RWPE2 (cell line): ENCODE measurements around the gene TFPT.

Experiments used
- ATAC-seq: fragments of 200-7000 bp; cut with Tn5 transposase; 3 replicates; pipeline ENCODE4 v1.9.1; 2021; ENCODE audit warnings: low read depth
- DNase-seq: peaks from one replicate; pipeline ENCODE4 v3.0.0-alpha.2; 2020; ENCODE audit warnings: low spot score
- H3K27ac ChIP-seq: fragments of 450-650 bp; 2 replicates; pipeline ENCODE4 v1.5.1; 2017; ENCODE audit warnings: mild to moderate bottlenecking; ENCODE audit not compliant: poor library complexity, severe bottlenecking
- H3K27me3 ChIP-seq: fragments of 250-450 bp; sonication (Bioruptor Pico); 2 replicates; pipeline ENCODE4 v1.5.1; 2021; ENCODE audit warnings: mild to moderate bottlenecking, moderate library complexity; ENCODE audit not compliant: insufficient read depth, poor library complexity, severe bottlenecking
- H3K36me3 ChIP-seq: fragments of 250-450 bp; sonication (Bioruptor Pico); 2 replicates; pipeline ENCODE4 v1.5.1; 2020; ENCODE audit warnings: low read depth, mild to moderate bottlenecking, moderate library complexity
- H3K4me1 ChIP-seq: fragments of 250-450 bp; sonication (Bioruptor Pico); 2 replicates; pipeline ENCODE4 v1.5.1; 2021; ENCODE audit warnings: mild to moderate bottlenecking, moderate library complexity; ENCODE audit not compliant: insufficient read depth, poor library complexity, severe bottlenecking
- H3K4me3 ChIP-seq: fragments of 250-450 bp; sonication (Bioruptor Pico); 2 replicates; pipeline ENCODE4 v1.5.1; 2021; ENCODE audit warnings: mild to moderate bottlenecking, moderate library complexity; ENCODE audit not compliant: severe bottlenecking
- H3K9me3 ChIP-seq: fragments of 250-450 bp; sonication (Bioruptor Pico); 2 replicates; pipeline ENCODE4 v1.5.1; 2021; ENCODE audit warnings: mild to moderate bottlenecking, moderate library complexity; ENCODE audit not compliant: severe bottlenecking
- CTCF ChIP-seq: fragments of 450-650 bp; IDR thresholded peaks from one replicate; pipeline ENCODE4 v1.5.1; 2017; ENCODE audit warnings: mild to moderate bottlenecking, moderate library complexity; ENCODE audit not compliant: poor library complexity, severe bottlenecking

The TFPT gene

GRCh38 chr19:54153731-54154326 is 38.4 kb upstream of the TFPT start:
- Histone ChIP-seq H3K4me3 (no peak overlapping the region), H3K27me3 (no peaks in the 10 kb centered on the region), H3K4me1 (no peaks in the 10 kb centered on the region), H3K9me3 (no peaks in the 10 kb centered on the region), H3K36me3 (peaks cover 95% of the 10 kb centered on the region), H3K27ac (no peak overlapping the region)
- ATAC-seq (no peak; the same call in 2 of the 3 replicates), DNase-seq (no peak)
- no peak for TF ChIP-seq CTCF

GRCh38 chr19:54152878-54153524 is 37.5 kb upstream of the TFPT start:
- H3K9me3 ChIP-seq = no peaks in the 10 kb centered on the region
- H3K4me3 ChIP-seq = no peak overlapping the region
- H3K36me3 ChIP-seq = peaks cover 96% of the 10 kb centered on the region
- ATAC-seq (no peak), DNase-seq (no peak)
- no peaks in the 10 kb centered on the region for H3K27me3 ChIP-seq
- no peak overlapping the region for H3K27ac ChIP-seq
- no peaks in the 10 kb centered on the region for H3K4me1 ChIP-seq
- TF ChIP-seq CTCF = no peak

GRCh38 chr19:54152267-54152666 is 36.8 kb upstream of the TFPT start:
- no peak overlapping the region for H3K27ac ChIP-seq
- H3K27me3 ChIP-seq = no peaks in the 10 kb centered on the region
- no peaks in the 10 kb centered on the region for H3K4me1 ChIP-seq
- H3K36me3 ChIP-seq = peaks cover 96% of the 10 kb centered on the region
- TF ChIP-seq CTCF = no peak
- no peaks in the 10 kb centered on the region for H3K9me3 ChIP-seq
- ATAC-seq (no peak), DNase-seq (no peak)
- H3K4me3 ChIP-seq = no peak overlapping the region

- H3K9me3 ChIP-seq = no peaks in the 10 kb centered on the region
- H3K36me3 ChIP-seq = peaks cover 94% of the 10 kb centered on the region
- H3K27me3 ChIP-seq = no peaks in the 10 kb centered on the region
- no peak overlapping the region for H3K27ac ChIP-seq
- no peak for TF ChIP-seq CTCF
- no peaks in the 10 kb centered on the region for H3K4me1 ChIP-seq
- DNase-seq (no peak), ATAC-seq (no peak)
- no peak overlapping the region for H3K4me3 ChIP-seq
These were observed 36.0 kb upstream of the TFPT start for GRCh38 chr19:54151362-54152035.
